Vagina (tissue), 2 donors: Measurements from ENCODE around the gene YTHDC2.

Experiments used
- CTCF ChIP-seq, 3 experiments: fragments of 450-650 bp in 2 of 3; fragments of 200-600 bp in 1 of 3; sonication (generic) in 1 of 3; IDR thresholded peaks; one replicate each; pipeline ENCODE4 v1.5.1; 2017 to 2019; ENCODE audit warnings: antibody characterized with exemption in 3 of 3, mild to moderate bottlenecking in 2 of 3, moderate library complexity in 2 of 3
- POLR2A ChIP-seq, 2 donors: fragments of 450-650 bp; IDR thresholded peaks; one replicate each; pipeline ENCODE4 v1.6.1; 2017; ENCODE audit warnings: antibody characterized with exemption in 2 of 2, mild to moderate bottlenecking in 2 of 2, moderate library complexity in 2 of 2

GRCh38 chr5:113634957-113635356 is 121.5 kb downstream of the YTHDC2 start:
- TF ChIP-seq CTCF (IDR thresholded peaks at IDR 0.05) (no peak), POLR2A (IDR thresholded peaks at IDR 0.05) (no peak)
